ENCODE measurements around the gene FOXRED1.

FOXRED1 gene

GRCh38 chr11:126317432-126317755, 48.4 kb downstream of the FOXRED1 start:
- DNase-seq, result no peak

GRCh38 chr11:126317756-126318573, 49.0 kb downstream of the FOXRED1 start:
- DNase-seq, result no peak

- DNase-seq, result no peak
Observed at GRCh38 chr11:126318574-126319373, 49.8 kb downstream of the FOXRED1 start.

GRCh38 chr11:126319374-126319740, 50.4 kb downstream of the FOXRED1 start:
- DNase-seq, result no peak

- DNase-seq, result no peak
Observed at GRCh38 chr11:126322996-126323395, 54.0 kb downstream of the FOXRED1 start.

- DNase-seq, result no peak
Observed at GRCh38 chr11:126327281-126328000, 58.5 kb downstream of the FOXRED1 start.

All from NCI-H1417 treated with DMSO at 0.1 percent for 48 hours (cell line).